HL-60/S4 treated with retinoic acid at 250 ng/mL for 4 days and 3 days (cell line): Measurements from ENCODE around the gene SLX9.

Experiments
- in situ Hi-C: fragments of 300-500 bp; cut with MboI; formaldehyde crosslinking; loops from 2 replicates; pipeline ENCODE4 v1.7.0; 2022; ENCODE audit warnings: low sequenced_read_pairs

Gene SLX9

DNA sequence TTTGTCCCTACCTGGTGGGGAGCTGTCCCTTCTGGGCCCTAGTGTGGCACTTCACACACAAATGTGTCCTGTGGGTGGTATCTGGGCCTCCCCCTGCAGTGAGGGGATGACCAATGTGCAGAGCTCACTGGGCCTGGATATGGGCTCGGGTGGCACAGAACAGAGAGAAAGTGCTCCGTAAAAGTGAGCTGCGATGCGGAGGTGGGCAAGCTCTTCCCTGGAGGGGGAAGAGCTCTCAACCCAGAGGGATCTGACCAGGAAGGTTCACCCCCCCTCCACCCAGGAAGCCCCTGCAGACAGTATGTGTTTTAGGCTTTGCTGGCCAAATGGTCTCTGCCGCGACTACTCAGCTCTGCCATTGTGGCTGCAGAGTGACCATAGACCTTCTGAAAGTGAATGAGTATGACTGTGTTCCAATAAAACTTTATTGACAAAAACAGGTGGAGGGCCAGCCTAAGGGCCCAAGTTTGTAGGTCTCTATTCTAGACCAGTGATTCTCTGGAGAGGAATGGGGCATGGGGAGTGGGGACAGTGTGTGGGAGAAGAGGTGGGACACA, 10.5 kb upstream of the SLX9 start:
- in situ Hi-C loops: loop anchor here (25.0 kb wide), 2 partner anchors 117 to 417 kb away; partner anchors contain the start of genes SUMO3 and UBE2G2

DNA sequence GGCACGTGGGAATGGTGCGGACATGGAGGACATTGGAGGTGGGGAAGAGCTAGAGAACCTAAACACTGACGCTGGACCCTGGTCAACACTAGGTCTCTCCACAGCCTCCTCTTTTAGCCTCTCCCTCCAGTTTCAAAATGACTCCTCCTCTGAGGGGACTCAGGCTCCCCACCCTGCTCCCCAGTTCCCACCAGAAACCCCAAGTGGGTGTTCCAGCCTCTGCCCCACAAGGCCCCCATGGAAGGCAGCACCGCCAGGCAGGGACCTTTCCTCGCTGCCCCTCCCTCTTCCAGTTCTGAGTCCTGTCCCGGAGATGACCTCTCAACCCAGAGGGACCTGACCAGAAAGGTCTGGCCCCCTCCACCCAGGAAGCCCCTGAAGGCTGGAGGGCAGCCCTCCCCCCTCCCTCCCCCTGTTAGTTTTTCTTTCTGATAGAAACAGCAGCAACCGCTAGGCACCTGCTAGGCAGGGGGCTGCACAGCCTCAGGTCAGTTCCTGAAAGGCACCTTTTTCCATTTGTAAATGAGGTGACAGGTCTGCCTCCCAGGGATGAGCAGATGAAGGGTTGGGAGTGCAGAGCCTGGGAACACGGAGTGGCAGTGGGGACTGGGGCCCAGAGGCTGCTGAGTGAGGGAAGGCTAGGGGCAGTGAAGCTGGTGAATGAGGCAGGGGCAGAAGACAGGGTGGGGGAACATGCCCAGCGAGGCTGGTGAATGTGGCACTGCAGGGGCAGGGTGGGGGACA, 9.9 kb upstream of the SLX9 start:
- in situ Hi-C loops: loop anchor here (25.0 kb wide), 2 partner anchors 118 to 418 kb away; partner anchors contain the start of genes SUMO3 and UBE2G2

DNA sequence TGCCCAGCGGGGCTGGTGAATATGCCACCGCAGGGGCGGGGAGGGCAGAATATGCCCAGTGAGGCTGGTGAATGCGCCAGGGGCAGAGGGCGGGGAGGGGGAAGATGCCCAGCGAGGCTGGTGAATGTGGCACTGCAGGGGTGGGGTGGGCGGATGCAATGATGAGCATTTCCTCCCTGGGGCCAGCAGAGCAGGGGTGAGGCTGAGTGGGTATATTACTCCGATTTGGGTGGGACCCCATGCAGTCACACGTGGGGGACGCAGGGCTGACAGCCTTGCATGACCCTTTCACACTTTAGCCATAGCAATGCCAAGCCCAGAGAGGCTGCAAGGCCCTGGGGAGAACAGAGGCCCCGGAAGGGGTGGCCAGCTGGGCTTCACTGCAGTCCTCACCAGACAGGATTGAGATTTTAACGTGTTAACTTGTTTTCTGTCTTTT, 9.3 kb upstream of the SLX9 start:
- in situ Hi-C loops: loop anchor here (25.0 kb wide), 2 partner anchors 118 to 418 kb away; partner anchors contain the start of genes SUMO3 and UBE2G2

DNA sequence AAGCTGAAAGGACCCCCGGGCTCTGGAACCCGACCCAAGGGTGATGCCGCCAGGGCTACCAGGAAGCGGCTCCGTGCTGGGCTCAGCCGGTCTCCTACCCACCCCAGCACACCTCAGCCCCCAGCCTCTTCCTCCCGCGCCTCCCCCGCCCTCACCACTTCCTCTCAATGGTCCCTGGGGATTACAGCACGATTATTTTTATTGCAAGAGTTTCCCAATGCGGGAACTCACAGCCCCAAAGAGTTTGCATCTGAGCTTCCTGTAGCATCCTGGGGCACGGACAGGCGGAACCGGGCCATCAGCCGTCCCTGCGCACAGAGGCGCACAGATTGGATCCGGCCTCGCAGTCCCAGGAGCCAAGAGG, 8.7 kb upstream of the SLX9 start:
- in situ Hi-C loops: loop anchor here (25.0 kb wide), 2 partner anchors 119 to 419 kb away; partner anchors contain the start of genes SUMO3 and UBE2G2

DNA sequence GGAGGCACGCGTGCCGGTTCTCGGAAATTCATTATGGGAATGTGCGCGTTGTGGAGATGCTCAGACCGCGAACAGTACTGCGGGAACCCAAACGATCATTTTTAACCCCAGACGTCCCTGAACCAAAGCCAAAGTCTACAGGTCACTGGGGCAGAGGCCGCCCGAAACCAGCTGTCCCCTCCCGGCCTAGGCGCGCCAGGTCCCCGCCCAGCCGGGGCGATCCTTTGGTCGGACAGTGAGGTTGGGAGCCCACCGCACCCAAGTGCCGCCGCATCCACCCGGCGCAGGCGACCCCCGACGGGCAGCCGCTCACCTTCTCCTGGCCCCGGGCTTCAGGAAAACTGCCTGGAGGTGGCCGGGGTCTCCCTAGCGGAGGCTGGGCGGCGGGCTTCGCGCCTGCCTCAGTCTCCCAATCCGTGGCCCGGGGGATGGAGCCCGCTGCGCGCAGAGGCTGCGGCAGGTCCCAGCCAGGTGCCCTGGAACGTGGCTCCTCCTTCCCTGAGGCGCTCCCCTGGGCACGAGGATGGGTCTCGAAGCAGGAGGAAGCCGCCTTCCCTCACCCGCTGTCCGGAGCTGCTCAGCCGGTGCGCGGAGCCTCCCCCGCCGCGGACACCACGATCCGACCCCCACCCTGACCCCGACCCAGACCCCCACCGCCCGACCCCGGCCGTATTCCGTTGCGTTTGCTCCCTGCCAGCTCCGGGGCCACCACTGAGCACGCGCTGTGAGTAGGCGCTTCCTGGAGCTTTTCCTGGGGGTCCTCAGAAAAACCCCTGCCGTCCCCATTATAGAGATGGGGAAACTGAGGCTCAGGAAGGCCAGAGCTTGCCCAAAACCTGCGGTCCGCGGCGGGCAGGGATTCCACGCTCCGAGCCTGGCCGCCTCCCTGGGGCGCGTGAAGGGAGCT, 8.1 kb upstream of the SLX9 start:
- in situ Hi-C loops: loop anchor here (25.0 kb wide), 2 partner anchors 119 to 419 kb away; partner anchors contain the start of genes SUMO3 and UBE2G2

DNA sequence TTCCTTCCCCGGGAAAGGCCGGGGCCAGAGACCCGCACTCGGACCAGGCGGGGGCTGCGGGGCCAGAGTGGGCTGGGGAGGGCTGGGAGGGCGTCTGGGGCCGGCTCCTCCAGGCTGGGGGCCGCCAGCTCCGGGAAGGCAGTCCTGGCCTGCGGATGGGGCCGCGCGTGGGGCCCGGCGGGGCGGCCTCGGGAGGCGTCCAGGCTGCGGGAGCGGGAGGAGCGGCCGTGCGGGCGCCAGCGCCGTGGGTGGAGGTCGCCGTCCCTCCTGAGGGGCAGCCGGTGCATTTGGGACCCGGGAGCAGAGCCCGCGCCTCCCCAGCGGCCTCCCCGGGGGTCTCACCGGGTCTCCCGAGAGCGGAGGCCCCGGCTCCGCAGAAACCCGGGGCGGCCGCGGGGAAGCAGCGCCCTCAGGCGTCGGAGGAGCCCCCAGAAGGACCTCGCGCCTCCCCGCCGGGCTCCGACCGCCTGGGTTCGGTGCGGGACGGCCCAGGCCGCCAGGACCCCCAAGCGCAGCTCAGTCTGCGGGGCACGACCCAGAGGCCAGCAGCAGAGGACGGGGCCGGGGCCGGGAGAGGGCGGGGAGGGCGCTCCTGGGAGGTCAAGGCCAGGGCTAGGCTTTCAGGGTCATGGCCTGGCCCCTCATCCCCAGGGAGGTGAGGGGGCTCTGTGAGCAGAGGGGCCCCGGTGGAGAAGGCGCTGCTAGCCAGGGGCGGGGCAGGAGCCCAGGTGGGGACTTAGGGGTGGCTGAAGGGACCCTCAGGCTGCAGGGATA, 7.2 kb upstream of the SLX9 start:
- in situ Hi-C loops: loop anchor here (25.0 kb wide), 2 partner anchors 120 to 420 kb away; partner anchors contain the start of genes SUMO3 and UBE2G2

DNA sequence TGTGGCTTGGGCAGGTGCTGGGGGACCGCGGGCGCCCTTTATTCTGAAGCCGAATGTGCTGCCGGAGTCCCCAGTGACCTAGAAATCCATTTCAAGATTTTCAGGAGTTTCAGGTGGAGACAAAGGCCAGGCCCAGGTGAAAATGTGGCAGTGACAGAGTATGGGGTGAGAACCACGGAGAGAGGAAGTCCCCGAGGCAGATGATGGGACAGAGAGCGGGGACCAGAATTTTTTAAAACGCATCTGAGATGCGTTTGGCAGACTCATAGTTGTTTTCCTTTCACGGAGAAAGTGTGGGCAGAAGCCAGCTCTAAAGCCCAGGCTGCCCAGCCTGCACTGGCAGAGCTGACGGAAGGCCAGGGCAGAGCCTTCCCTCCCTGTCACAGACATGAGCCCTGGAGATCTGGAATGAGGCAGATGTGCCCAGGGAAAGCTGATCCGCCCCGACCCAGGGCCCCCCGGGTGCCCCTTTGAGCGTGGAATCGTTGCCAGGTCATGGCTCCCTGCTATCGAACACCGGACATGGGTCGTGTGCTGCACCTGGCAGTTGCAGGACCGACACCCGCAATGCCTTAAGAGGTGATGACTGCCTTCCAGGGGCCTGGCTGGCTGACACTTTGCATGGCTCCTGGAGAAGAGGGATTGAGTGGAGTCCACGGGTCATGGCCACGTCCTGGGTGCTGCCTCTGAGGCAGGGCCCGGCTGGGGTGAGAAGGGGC, 6.5 kb upstream of the SLX9 start:
- in situ Hi-C loops: loop anchor here (25.0 kb wide), 2 partner anchors 121 to 421 kb away; partner anchors contain the start of genes SUMO3 and UBE2G2

DNA sequence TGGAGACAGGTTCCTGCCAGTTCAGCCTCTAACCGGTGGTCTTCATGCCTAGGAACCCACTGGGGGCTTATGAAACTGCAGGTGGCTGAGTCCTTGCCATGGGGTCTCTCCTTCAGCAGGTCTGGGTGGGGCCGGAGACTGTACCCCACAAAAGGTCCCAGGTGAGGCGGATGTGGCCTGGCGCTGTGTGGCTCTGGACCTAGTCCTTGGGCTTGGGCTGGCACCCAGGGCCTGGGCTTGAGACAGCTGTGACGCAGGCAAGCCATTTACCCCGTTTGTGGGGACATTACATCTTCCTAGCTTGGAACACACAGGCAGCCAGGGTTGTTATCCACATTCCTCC, 5.9 kb upstream of the SLX9 start:
- in situ Hi-C loops: loop anchor here (25.0 kb wide), 2 partner anchors 122 to 422 kb away; partner anchors contain the start of genes SUMO3 and UBE2G2

DNA sequence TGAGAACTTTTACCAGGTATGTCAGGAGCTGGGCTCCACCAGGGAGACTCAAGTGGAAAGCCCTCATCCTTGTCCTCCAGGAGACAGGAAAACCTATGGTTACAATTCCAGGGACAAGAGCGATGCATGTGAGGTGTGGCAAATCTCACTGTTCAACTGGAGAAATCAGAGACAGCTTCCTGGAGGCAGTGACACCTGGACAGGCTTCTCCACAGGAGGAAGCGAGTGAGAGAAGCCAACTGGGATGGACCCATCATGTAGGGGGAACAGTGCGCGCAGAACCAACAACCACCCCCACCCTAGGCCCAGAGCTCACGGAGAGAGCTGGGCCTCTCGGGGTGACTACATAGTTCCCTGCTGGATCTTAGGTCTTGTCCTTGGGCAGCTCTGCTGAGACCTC, 5.6 kb upstream of the SLX9 start:
- in situ Hi-C loops: loop anchor here (25.0 kb wide), 2 partner anchors 122 to 422 kb away; partner anchors contain the start of genes SUMO3 and UBE2G2

DNA sequence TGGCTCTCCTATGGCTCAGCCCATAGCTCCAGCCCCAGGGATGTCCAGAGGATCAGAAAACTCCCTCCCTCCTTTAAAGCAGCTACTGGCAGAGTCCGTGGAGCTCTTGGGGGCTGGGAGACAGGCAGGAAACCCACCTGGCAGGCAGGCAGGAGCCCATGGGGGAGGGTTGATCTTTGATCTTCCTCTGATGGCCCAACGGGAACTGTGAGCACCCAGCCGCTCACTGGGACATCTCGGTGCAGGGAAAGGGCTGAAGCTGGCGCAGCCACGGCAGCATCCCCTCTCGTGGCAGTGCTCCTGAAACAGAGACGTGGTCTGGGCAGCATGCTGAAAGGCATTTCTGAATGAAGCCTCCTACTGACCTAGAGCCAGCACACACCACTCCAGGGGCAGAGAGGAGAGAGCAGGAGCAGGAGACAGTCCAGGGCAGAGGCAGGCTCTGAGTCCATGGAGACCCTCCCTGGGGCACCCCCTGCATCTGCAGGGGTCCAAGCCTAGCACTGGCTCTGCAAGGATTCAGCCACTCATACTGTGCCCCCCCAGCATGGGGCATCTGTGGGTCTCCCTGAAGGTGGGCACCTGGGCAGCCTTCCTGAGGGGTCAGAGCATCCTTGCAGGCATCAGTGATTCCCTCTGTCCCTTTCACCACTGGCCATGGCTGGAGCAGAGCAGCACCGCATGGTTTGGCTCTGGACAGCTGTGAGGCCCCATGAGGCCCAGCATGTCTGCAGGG, 4.9 kb upstream of the SLX9 start:
- in situ Hi-C loops: loop anchor here (25.0 kb wide), 2 partner anchors 123 to 423 kb away; partner anchors contain the start of genes SUMO3 and UBE2G2

DNA sequence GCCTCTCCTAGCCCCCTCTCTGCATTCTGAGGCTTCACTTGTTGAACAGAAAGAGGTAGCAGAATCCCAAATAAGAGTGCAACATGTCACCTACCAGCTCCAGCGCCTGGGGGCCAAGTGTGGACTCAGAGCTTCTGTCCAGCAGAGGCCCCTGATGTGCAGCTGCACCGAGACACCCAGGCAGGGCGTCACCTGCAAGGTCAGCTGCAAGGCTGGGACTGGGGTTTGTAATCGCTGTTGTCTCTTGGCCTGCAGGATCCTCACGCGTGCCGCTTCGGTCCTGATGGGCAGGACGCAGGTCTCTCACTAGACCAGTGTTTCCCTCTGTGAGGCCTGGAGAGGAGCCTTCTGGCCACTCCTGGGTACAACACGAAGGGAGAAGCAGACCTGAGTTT, 4.3 kb upstream of the SLX9 start:
- in situ Hi-C loops: loop anchor here (25.0 kb wide), 2 partner anchors 123 to 423 kb away; partner anchors contain the start of genes SUMO3 and UBE2G2

DNA sequence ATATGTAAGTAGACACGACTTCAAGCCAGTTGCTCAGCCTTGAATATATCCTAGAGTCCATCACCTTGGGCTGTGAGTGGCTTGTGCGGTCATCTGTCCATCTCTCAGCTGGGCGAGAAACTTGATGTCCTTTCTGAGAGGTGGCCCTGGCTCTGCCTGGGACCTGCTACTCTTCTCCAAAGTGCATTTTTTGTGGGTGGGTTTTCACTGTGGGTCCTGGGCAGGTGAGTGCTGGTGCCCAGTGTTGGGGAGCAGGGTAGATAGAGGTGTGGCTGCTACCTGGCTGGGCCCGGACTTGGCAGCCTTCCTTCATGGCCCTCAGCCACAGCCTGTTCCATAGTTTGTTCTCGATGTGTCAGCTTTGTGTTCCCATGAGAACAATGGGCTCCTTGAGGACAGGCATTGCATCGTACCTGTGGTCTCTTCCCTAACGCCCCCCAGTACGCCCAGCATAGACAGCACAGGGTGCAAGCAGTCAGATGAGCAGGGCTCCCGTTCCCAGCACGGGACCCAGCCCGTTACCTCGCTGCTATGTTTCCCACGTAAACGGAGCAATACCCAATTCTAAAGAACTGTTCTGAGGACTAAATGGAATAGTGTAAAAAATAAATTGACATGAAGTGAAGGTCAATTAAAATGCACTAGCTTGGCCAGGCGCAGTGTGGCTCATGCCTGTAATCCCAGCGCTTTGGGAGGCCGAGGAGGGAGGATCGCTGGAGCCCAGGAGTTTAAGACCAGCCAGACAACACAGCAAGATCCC, 877 bp upstream of the SLX9 start:
- in situ Hi-C loops: loop anchor here (25.0 kb wide), 2 partner anchors 127 to 427 kb away; partner anchors contain the start of genes SUMO3 and UBE2G2

DNA sequence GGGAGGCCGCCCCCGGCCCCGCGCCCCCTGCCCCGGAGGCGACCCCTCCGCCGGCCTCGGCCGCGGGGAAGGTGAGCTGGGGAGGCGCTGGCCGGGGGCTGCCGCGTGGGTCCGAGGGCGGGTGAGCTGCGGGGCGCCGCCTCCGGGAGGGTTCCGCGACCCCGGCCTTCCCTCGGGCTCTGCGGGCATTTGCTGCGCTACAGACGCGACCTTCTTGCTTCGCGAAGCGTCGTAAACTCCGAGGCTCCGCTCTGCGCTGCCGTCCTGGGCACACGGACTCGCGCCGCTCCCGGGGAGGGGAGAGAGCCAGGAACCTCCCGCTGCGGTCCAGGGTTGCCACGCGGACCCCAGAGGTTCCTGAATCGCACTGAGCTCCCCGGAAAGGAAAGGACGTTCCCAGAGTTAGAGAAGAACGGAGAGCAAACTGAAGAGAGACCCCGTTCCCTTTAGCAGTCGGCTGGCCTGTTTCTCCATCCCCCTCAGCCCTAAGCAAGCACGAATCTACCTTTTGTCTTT, 345 bp downstream of the SLX9 start:
- in situ Hi-C loops: loop anchor here (25.0 kb wide), 2 partner anchors 128 to 428 kb away; partner anchors contain the start of genes SUMO3 and UBE2G2

DNA sequence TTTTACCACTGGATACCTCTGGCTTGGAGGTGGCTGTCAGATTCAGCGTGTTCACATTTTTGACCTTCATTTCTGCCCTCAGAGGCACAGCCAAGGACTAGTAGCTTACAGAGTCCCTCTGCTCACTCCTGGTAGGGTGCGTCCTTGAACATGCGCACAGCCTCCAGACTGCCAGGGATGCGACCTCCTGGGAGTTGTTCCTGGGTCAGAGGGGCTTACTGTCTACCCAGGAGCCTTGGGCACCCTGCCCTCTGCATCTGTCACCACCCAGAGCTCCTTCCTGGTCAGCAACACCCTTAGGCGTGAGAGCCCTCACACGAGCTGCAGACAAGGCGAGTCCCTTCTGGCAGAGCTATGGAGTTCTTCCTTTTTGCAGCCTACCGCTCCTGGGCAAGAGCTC, 1.7 kb downstream of the SLX9 start:
- in situ Hi-C loops: loop anchor here (25.0 kb wide), 2 partner anchors 129 to 429 kb away; partner anchors contain the start of genes SUMO3 and UBE2G2

DNA sequence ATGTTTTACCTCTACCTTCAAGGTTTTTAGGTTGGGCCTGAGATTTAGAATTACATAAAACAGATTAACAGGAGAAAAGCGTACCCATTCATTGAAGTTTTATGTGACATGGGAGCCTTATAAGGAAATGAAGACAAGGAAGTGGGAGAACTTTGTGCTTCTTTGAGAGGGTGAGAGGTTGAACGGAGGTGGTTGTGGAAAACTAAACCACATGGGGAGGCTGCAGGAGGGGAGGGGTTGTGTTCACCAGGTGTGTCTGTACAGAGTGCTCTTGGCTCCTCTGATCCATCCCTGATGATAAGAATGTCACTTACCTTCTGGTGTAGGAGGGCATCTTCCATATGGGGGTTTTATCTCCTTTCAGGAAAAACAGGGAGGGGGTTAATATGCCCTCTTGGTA, 2.7 kb downstream of the SLX9 start:
- in situ Hi-C loops: loop anchor here (25.0 kb wide), 2 partner anchors 130 to 430 kb away; partner anchors contain the start of genes SUMO3 and UBE2G2

DNA sequence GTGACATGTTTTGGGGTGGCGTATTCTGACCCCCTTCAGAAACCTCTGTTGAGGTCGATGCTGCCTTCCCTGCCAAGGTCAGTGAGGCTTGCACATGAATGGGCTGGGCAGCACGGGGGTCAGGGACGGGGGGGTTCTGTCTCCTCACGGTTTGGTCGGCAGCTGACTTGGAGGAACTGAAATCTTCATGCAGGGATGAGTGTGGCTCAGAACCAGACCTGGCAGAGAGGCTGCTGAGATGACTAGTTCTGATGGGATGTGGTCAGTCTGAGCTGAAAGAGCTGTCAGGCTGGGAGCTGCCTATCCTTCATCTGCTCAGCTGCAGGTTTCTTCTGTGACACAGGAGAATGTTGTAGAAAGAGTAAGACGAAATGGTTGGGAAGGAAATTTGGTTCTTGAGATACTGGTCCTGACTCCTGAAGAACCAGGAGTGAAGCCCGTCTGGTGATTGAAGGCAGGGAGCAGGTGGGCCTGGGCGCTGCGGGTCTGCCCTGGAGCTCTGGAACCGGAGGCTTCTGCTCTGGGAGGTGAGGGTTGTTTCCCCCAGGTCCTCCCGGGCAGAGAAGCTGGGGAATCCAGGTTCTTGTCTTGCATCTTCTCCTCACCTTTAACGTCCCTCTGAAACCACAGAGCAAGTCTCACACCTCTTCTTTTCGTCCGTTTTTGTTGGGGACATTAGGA, 3.3 kb downstream of the SLX9 start:
- in situ Hi-C loops: loop anchor here (25.0 kb wide), 2 partner anchors 131 to 431 kb away; partner anchors contain the start of genes SUMO3 and UBE2G2
